Astrocyte (in vitro differentiated cells and primary cell): ENCODE measurements around the gene RNF150. TPM values are rescaled to one million over a fixed set of nuclear protein-coding genes. Genes with fewer than 3 reads are reported as not detected.
A peak's percentile ranks its signal among the peaks of the same experiment; 100 is the strongest.

Experiments used
- DNase-seq: peaks from one replicate; pipeline ENCODE4 v3.0.0-alpha.2; 2010; ENCODE audit warnings: low read depth
- FAIRE-seq: peaks from 2 replicates; lab custom pipeline; 2011; peaks lifted over from hg19 to GRCh38; lab: Jason Lieb, UNC
- H2AFZ ChIP-seq: 2 replicates; pipeline ENCODE4 v1.6.0; 2012; ENCODE audit warnings: low read depth, low read length, inconsistent platforms
- H3K27ac ChIP-seq: 2 replicates; pipeline ENCODE4 v1.5.1; 2011; ENCODE audit warnings: low read depth, low read length, inconsistent platforms
- H3K27me3 ChIP-seq: 2 replicates; pipeline ENCODE4 v1.6.0; 2011; ENCODE audit warnings: low read length, inconsistent platforms; ENCODE audit not compliant: insufficient read depth
- H3K36me3 ChIP-seq: 2 replicates; pipeline ENCODE4 v1.5.1; 2011; ENCODE audit warnings: low read length, inconsistent platforms; ENCODE audit not compliant: insufficient read depth
- H3K4me1 ChIP-seq: 2 replicates; pipeline ENCODE4 v1.5.1; 2011; ENCODE audit warnings: low read length, inconsistent platforms; ENCODE audit not compliant: insufficient read depth
- H3K4me2 ChIP-seq: 2 replicates; pipeline ENCODE4 v1.6.0; 2012; ENCODE audit warnings: low read length, inconsistent platforms
- H3K4me3 ChIP-seq: 2 replicates; pipeline ENCODE4 v1.5.1; 2011; ENCODE audit warnings: low read depth, mild to moderate bottlenecking, low read length, inconsistent platforms; ENCODE audit not compliant: insufficient read depth
- H3K79me2 ChIP-seq: 2 replicates; pipeline ENCODE4 v1.6.0; 2012; ENCODE audit warnings: mild to moderate bottlenecking, low read length, inconsistent platforms; ENCODE audit not compliant: insufficient read depth
- H3K9ac ChIP-seq: 2 replicates; pipeline ENCODE4 v1.6.0; 2012; ENCODE audit warnings: mild to moderate bottlenecking, low read length, inconsistent platforms
- H3K9me3 ChIP-seq: 2 replicates; pipeline ENCODE4 v1.5.1; 2012; ENCODE audit warnings: low read depth, mild to moderate bottlenecking, low read length, inconsistent platforms; ENCODE audit not compliant: insufficient read depth
- H4K20me1 ChIP-seq: 2 replicates; pipeline ENCODE4 v1.6.0; 2012; ENCODE audit warnings: low read length, inconsistent platforms; ENCODE audit not compliant: insufficient read depth
- H3K27ac Mint-ChIP-seq: one replicate; pipeline ENCODE4 v1.8.0; 2021; ENCODE audit warnings: mild to moderate bottlenecking, mixed read lengths; ENCODE audit not compliant: unreplicated experiment
- H3K27me3 Mint-ChIP-seq: one replicate; pipeline ENCODE4 v1.8.0; 2021; ENCODE audit warnings: low read depth, mixed read lengths; ENCODE audit not compliant: unreplicated experiment
- H3K36me3 Mint-ChIP-seq: one replicate; pipeline ENCODE4 v1.8.0; 2021; ENCODE audit warnings: low read depth, mixed read lengths; ENCODE audit not compliant: unreplicated experiment
- H3K4me1 Mint-ChIP-seq: one replicate; pipeline ENCODE4 v1.8.0; 2021; ENCODE audit warnings: low read depth, mixed read lengths; ENCODE audit not compliant: unreplicated experiment
- H3K4me3 Mint-ChIP-seq: one replicate; pipeline ENCODE4 v1.8.0; 2021; ENCODE audit warnings: mild to moderate bottlenecking, moderate library complexity, mixed read lengths; ENCODE audit not compliant: unreplicated experiment
- H3K9me3 Mint-ChIP-seq: one replicate; pipeline ENCODE4 v1.8.0; 2021; ENCODE audit warnings: mild to moderate bottlenecking, mixed read lengths; ENCODE audit not compliant: unreplicated experiment
- CTCF ChIP-seq: IDR thresholded peaks from 2 replicates; pipeline ENCODE4 v1.5.1; 2011; ENCODE audit warnings: low read depth, mild to moderate bottlenecking, inconsistent platforms, low read length, moderate library complexity; ENCODE audit not compliant: insufficient read depth
- EZH2 ChIP-seq: IDR thresholded peaks from 2 replicates; pipeline ENCODE4 v1.6.1; 2012; ENCODE audit warnings: mild to moderate bottlenecking, low read length, inconsistent platforms; ENCODE audit not compliant: insufficient read depth
- total RNA-seq: library from RNA; stranded (reverse); gene quantifications from 2 replicates; pipeline ENCODE4 v1.2.1, GENCODE V29; 2021

The RNF150 gene
- total RNA-seq, 1 donor from 2014 or later, result 5.2 TPM

GRCh38 chr4:141127884-141128283, 5.4 kb downstream of the RNF150 start:
- Histone ChIP-seq H3K4me2 (no peak overlapping the region), H3K9me3 (no peaks in the 10 kb centered on the region), H3K36me3 (no peaks in the 10 kb centered on the region), H2AFZ (no peak overlapping the region), H3K4me1 (peaks cover 13% of the 10 kb centered on the region), H4K20me1 (peaks cover 16% of the 10 kb centered on the region), H3K9ac (no peak overlapping the region), H3K4me3 (no peak overlapping the region), H3K27ac (no peak overlapping the region), H3K27me3 (no peaks in the 10 kb centered on the region), H3K79me2 (peaks cover 31% of the 10 kb centered on the region)
- Mint-ChIP-seq H3K4me1 (peaks cover 2% of the 10 kb centered on the region), H3K9me3 (peaks cover 3% of the 10 kb centered on the region), H3K27ac (no peak overlapping the region), H3K27me3 (no peaks in the 10 kb centered on the region), H3K36me3 (no peaks in the 10 kb centered on the region), H3K4me3 (no peak overlapping the region)
- FAIRE-seq (no peak), DNase-seq (peak; percentile 38)
- no peak for TF ChIP-seq EZH2
- no peak for TF ChIP-seq CTCF

GRCh38 chr4:141126769-141127168, 6.5 kb downstream of the RNF150 start:
- no peaks in the 10 kb centered on the region for H3K27me3 Mint-ChIP-seq
- H3K27ac Mint-ChIP-seq, result no peak overlapping the region
- no peak overlapping the region for H3K4me3 Mint-ChIP-seq
- H3K4me1 ChIP-seq, result peaks cover 11% of the 10 kb centered on the region
- peaks cover 2% of the 10 kb centered on the region for H3K4me1 Mint-ChIP-seq
- TF ChIP-seq CTCF (no peak), EZH2 (no peak)
- peaks cover 16% of the 10 kb centered on the region for H4K20me1 ChIP-seq
- no peak for FAIRE-seq
- peaks cover 29% of the 10 kb centered on the region for H3K79me2 ChIP-seq
- no peak overlapping the region for H3K27ac ChIP-seq
- no peaks in the 10 kb centered on the region for H3K36me3 ChIP-seq
- peaks cover 3% of the 10 kb centered on the region for H3K9me3 Mint-ChIP-seq
- H2AFZ ChIP-seq, result no peak overlapping the region
- H3K4me2 ChIP-seq, result no peak overlapping the region
- no peak overlapping the region for H3K4me3 ChIP-seq
- H3K27me3 ChIP-seq, result no peaks in the 10 kb centered on the region
- H3K9me3 ChIP-seq, result no peaks in the 10 kb centered on the region
- DNase-seq, result peak; percentile 57
- H3K36me3 Mint-ChIP-seq, result no peaks in the 10 kb centered on the region
- H3K9ac ChIP-seq, result no peak overlapping the region

- H3K4me3 Mint-ChIP-seq, result no peak overlapping the region
- no peak overlapping the region for H3K27ac ChIP-seq
- no peak overlapping the region for H3K4me2 ChIP-seq
- H4K20me1 ChIP-seq, result no peaks in the 10 kb centered on the region
- DNase-seq, result peak; percentile 89
- no peak for FAIRE-seq
- no peaks in the 10 kb centered on the region for H3K9me3 ChIP-seq
- no peak overlapping the region for H3K27ac Mint-ChIP-seq
- H3K36me3 ChIP-seq, result no peaks in the 10 kb centered on the region
- H3K27me3 Mint-ChIP-seq, result no peaks in the 10 kb centered on the region
- H3K9me3 Mint-ChIP-seq, result peaks cover 3% of the 10 kb centered on the region
- peaks cover 19% of the 10 kb centered on the region for H3K79me2 ChIP-seq
- H3K4me1 ChIP-seq, result peaks cover 3% of the 10 kb centered on the region
- no peaks in the 10 kb centered on the region for H3K27me3 ChIP-seq
- H3K4me1 Mint-ChIP-seq, result peaks cover 4% of the 10 kb centered on the region
- no peak overlapping the region for H2AFZ ChIP-seq
- no peak overlapping the region for H3K9ac ChIP-seq
- TF ChIP-seq EZH2 (no peak), CTCF (no peak)
- no peak overlapping the region for H3K4me3 ChIP-seq
- H3K36me3 Mint-ChIP-seq, result no peaks in the 10 kb centered on the region
Measured at GRCh38 chr4:141124224-141124623, 9.0 kb downstream of the RNF150 start.
